ENCODE results near the gene SLIT3.

SLIT3 gene

DNA sequence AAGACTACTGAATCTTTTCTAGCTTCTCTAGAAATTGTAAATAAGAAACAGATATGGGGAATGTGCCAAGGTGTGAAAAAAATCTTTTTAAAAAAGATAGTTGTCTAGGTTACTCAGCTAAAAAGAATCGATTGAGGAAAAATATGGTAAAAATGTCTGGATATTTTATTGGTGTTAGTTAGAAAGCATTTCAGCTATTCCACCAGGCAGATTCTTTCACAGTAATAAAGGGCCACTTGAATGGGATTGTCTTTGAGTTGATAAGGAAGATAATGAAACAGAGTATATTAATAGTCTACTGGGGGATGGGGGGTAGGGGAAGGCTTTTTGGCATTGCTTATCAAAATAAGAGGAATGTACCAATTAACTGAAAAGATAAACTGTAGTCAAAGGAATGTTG lies 51.9 kb downstream of the SLIT3 start:
- H3K4me3 ChIP-seq (ENCODE audit: low read depth, low read length), result no peak overlapping the region
- TF ChIP-seq, protein P1, sequence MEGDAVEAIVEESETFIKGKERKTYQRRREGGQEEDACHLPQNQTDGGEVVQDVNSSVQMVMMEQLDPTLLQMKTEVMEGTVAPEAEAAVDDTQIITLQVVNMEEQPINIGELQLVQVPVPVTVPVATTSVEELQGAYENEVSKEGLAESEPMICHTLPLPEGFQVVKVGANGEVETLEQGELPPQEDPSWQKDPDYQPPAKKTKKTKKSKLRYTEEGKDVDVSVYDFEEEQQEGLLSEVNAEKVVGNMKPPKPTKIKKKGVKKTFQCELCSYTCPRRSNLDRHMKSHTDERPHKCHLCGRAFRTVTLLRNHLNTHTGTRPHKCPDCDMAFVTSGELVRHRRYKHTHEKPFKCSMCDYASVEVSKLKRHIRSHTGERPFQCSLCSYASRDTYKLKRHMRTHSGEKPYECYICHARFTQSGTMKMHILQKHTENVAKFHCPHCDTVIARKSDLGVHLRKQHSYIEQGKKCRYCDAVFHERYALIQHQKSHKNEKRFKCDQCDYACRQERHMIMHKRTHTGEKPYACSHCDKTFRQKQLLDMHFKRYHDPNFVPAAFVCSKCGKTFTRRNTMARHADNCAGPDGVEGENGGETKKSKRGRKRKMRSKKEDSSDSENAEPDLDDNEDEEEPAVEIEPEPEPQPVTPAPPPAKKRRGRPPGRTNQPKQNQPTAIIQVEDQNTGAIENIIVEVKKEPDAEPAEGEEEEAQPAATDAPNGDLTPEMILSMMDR (IDR thresholded peaks at IDR 0.05; ENCODE audit: insufficient read depth, low read depth, low read length, missing control alignments), result no peak
- DNase-seq (ENCODE audit: low read depth), result no peak

DNA sequence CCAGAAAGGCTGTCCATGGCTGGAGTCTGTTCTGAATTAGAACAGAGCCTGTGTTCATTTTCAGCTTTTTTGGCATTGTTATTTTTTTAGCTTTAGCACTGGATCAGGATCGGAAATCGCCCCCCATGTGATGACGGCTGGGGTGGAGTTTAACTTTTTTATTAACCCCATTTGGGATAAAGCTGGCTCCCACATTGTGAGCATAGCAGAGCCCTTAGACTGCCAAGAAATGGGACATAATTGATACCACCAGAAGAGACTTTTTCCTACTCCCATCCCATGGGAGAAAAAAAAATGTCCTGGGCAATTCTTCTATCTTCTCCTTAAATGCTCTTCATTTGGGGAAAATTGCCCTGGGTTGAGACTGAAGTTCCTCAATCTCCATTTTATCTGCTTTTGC lies 52.4 kb downstream of the SLIT3 start:
- TF ChIP-seq, protein P1 (IDR thresholded peaks at IDR 0.05; ENCODE audit: insufficient read depth, low read depth, low read length, missing control alignments), result no peak
- no peak for DNase-seq (ENCODE audit: low read depth)
- no peak overlapping the region for H3K4me3 ChIP-seq (ENCODE audit: low read depth, low read length)

DNA sequence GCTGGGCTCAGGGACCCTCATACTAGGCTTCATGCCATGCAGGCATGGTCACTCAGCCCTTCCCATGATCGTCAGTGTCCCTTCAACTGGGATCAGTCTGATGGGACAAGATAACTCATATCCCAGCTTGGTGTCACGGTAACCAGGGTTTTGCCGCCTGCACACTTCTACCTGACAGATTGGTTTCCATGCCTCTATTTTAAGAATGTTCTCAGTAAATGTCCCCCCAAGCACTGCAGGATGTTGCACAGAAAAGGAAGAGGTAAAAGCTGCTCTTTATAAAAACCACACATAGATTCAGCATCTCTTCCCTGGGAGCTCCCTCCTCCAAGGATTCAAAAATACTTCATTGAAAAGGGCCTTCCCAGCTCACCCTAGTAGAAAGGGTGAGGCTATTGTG lies 56.1 kb downstream of the SLIT3 start:
- TF ChIP-seq, protein P1 (IDR thresholded peaks at IDR 0.05; ENCODE audit: insufficient read depth, low read depth, low read length, missing control alignments), result no peak
- DNase-seq (ENCODE audit: low read depth), result no peak
- no peak overlapping the region for H3K4me3 ChIP-seq (ENCODE audit: low read depth, low read length)

DNA sequence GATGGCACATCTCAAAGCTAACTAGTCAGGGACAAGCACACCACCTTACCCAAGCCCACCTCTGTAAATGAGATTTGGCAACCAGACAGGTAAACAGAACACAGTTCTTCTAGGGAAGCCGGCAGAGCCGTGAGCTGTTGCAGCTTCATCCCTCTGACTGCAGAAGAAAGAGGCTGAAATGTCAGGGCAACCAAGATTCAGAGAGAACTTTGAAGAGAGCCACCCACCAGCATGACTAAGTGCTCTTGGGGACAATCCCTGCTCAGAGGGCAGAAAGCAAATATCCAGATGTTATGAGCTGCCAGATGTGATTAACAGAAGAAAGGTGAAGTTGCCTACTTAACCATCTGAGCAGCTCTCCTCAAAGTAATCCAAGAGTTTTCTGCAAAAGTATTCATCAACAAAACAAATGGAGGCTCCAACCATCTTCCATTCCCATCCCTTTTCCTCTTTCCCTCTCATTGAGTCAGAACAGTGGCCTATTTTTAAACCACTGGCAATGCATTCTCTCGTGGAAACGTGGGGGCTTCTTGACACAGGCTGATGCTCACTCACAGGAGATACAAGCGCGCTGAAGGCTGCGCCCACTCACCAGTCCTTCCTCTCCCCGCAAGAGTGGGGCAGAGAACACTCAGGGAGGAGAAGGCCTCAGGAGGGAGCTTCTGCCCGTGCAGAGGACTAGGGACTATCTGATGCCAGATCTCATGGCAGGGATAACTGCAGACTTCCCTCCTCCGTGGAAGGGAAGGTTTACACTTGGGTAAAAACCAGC lies 57.1 kb downstream of the SLIT3 start:
- no peak overlapping the region for H3K4me3 ChIP-seq (ENCODE audit: low read depth, low read length)
- TF ChIP-seq, protein P1 (IDR thresholded peaks at IDR 0.05; ENCODE audit: insufficient read depth, low read depth, low read length, missing control alignments), result no peak

DNA sequence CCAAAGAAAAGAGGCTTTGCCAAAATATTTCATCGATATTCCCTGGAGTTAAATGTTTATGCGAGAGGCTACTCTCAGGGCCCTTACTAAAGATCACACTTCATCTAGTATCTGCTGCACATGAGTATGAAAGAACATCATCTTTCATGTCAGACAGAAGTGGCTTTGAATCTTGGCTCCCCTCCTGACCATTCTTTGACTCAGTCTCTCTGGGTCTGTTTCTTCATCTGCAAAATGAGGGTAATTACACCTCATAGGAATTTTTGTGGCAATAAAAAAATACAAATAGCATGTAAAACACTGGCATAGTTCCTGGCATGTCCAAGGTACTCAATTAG lies 58.1 kb downstream of the SLIT3 start:
- TF ChIP-seq, protein P1 (IDR thresholded peaks at IDR 0.05; ENCODE audit: insufficient read depth, low read depth, low read length, missing control alignments), result no peak
- DNase-seq (ENCODE audit: low read depth), result no peak
- H3K4me3 ChIP-seq (ENCODE audit: low read depth, low read length), result no peak overlapping the region

More for the DNA sequence above, 57.1 kb downstream of the SLIT3 start:
- DNase-seq (ENCODE audit: low read depth), result no peak

DNA sequence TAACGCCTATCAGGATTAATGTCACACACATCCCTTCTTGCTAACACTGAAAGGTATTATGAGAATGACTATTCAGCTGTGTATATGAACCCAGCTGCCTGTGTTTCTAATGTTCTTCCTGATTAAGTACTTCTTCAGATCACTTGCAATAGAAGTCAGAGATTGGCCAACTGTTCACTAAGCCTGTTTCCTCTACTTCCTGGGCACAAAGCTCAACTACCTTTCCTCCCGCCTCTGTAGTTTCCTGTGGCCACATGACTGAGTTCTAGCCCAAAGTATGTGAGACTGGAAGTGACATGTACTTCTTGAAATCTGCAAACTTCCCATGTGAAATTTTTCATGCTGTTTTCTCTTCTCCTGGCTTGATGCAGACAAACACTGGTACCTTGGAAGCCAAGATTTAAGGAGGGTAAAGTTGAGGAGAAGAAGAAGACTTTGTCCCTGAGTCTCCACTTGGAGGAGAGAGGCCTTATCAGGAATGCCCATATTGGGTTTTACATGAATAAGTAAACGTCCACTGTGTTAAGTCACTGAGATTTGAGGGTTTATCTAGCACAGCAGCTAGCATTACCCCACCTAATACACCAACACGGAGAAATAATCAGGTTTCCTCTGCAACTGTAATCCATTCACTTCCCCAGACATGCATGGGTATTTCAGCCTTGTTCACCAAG lies 58.6 kb downstream of the SLIT3 start:
- no peak for DNase-seq (ENCODE audit: low read depth)
- H3K4me3 ChIP-seq (ENCODE audit: low read depth, low read length), result no peak overlapping the region
- TF ChIP-seq, protein P1 (IDR thresholded peaks at IDR 0.05; ENCODE audit: insufficient read depth, low read depth, low read length, missing control alignments), result no peak

Measured in GM12865 (cell line).